GM19397 (cell line): ENCODE measurements around the gene GPBP1L1.
"Not testable (repeated sequence)": the region's sequence is repeated elsewhere in the genome, so short reads cannot be mapped to it uniquely, and the experiment has no call there.

Source experiments
- ATAC-seq: cut with Tn5 transposase; IDR thresholded peaks from one replicate; pipeline ENCODE4 v1.9.1; 2021; ENCODE audit warnings: mild to moderate bottlenecking, moderate library complexity; ENCODE audit not compliant: unreplicated experiment

GPBP1L1 gene

GRCh38 chr1:45604239-45604638 is 82.1 kb downstream of the GPBP1L1 start:
- no peak for ATAC-seq

- not testable (repeated sequence) for ATAC-seq
Measured at GRCh38 chr1:45596765-45597164, 89.6 kb downstream of the GPBP1L1 start.

GRCh38 chr1:45594412-45594811 is 91.9 kb downstream of the GPBP1L1 start:
- no peak for ATAC-seq

GRCh38 chr1:45589861-45590260 is 96.5 kb downstream of the GPBP1L1 start:
- ATAC-seq, result no peak

GRCh38 chr1:45586769-45587168 is 99.6 kb downstream of the GPBP1L1 start:
- no peak for ATAC-seq

GRCh38 chr1:45585496-45586075 is 100.7 kb downstream of the GPBP1L1 start:
- ATAC-seq, result no peak

- no peak for ATAC-seq
Measured at GRCh38 chr1:45585110-45585426, 101.3 kb downstream of the GPBP1L1 start.

GRCh38 chr1:45584351-45585109 is 101.8 kb downstream of the GPBP1L1 start:
- ATAC-seq, result peak; percentile 30

GRCh38 chr1:45583666-45584350 is 102.5 kb downstream of the GPBP1L1 start, which contains the start of gene NASP:
NASP (plus strand) TSS chr1:45584041; CDS start chr1:45584147, 106 bp downstream.
- peak; percentile 49 for ATAC-seq

- peak; percentile 74 for ATAC-seq
Measured at GRCh38 chr1:45583264-45583665, 103.1 kb downstream of the GPBP1L1 start.
